SU-DHL-6 (cell line): Measurements from ENCODE around the gene THEM5.

Source experiments
- EZH2phosphoT487 ChIP-seq: fragments of 200-600 bp; sonication (generic), shearing (Covaris generic); conservative IDR thresholded peaks from 2 replicates; pipeline ENCODE4 v1.6.1; 2018; ENCODE audit warnings: mild to moderate bottlenecking, antibody characterized with exemption, low read length, moderate library complexity, mixed read lengths
- TF ChIP-seq, protein P1 (sequence below): fragments of 200-600 bp; sonication (generic); IDR thresholded peaks from one replicate; pipeline ENCODE4 v1.5.1; 2017; ENCODE audit warnings: antibody characterized with exemption, mild to moderate bottlenecking, low read length, moderate library complexity; ENCODE audit not compliant: insufficient read depth, poor library complexity, severe bottlenecking

DNA sequence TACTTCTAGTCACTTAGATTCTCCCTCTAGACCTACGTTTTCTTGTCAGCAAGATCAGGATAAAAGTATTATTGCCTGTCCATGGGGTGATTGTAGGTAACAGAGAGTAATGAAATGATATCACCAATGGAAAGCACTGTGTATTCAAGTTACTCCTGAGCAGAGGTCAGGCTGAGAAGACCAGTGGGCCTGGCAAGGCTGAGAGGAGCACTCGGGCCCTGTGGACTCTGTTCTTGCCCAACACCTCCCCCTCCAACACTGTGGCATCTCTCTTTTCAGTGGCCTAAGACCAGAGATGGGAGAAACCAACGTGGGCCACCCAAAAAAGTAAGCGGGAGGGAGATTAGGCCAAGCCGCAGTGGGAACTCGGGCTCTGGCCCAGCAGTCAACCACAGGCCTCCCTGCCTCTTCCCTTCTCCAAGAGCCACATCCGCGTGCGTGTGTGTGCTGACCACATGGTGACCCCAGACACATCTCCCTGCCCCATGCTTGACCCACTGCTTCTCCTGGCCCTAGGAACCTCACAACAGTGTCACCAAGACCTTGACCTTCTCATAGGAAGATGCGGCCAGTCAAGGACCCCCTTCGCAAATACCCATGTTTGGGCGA, 34.2 kb downstream of the THEM5 start:
- TF ChIP-seq, protein P1, sequence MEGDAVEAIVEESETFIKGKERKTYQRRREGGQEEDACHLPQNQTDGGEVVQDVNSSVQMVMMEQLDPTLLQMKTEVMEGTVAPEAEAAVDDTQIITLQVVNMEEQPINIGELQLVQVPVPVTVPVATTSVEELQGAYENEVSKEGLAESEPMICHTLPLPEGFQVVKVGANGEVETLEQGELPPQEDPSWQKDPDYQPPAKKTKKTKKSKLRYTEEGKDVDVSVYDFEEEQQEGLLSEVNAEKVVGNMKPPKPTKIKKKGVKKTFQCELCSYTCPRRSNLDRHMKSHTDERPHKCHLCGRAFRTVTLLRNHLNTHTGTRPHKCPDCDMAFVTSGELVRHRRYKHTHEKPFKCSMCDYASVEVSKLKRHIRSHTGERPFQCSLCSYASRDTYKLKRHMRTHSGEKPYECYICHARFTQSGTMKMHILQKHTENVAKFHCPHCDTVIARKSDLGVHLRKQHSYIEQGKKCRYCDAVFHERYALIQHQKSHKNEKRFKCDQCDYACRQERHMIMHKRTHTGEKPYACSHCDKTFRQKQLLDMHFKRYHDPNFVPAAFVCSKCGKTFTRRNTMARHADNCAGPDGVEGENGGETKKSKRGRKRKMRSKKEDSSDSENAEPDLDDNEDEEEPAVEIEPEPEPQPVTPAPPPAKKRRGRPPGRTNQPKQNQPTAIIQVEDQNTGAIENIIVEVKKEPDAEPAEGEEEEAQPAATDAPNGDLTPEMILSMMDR: no peak
- TF ChIP-seq EZH2phosphoT487: no peak
